ENCODE measurements around the gene LYPD6B.

LYPD6B gene

DNA sequence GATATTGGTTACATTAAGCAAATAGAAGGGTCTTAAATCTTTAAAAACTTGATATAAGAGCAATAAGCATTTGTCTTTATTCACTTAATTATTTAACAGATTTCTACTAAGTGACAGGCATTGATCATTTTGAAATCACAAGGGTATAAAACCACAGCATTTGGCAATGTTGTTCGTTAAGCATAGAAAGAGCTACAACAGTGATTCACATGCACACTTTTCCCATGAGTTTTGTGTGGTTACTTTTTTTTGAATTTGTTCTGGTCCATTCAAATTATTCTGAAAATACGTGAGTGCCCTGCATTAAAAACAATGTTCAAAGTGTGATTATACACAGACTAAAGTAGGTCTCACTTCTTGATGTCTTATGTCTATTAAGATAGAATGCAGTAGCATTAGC is 52.2 kb downstream of the LYPD6B start:
- Mint-ChIP-seq H3K9me3 (no peaks in the 10 kb centered on the region), H3K36me3 (ENCODE audit: low read depth) (no peaks in the 10 kb centered on the region), H3K4me3 (no peak overlapping the region), H3K27ac (no peak overlapping the region), H3K27me3 (peaks cover 37% of the 10 kb centered on the region), H3K4me1 (ENCODE audit: low read depth) (no peaks in the 10 kb centered on the region)

DNA sequence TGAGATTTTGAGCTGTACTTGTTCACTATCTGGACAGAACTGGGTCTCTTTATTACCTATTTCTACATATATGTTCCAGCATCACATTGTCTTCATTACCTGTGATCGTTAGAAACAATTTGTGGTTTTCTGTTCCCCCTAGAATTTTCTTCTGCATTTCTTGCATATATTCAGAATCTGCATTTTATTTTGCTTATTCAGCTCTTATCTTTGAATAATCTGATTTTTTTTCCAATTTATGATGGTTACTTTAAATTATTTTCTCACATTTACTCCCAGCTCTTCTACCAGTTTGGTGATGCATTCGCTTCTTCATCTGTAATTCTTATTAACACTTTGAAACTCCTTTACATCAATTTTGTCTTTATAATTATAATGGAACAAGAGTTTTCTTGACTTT is 55.1 kb downstream of the LYPD6B start:
- H3K27ac Mint-ChIP-seq, result no peak overlapping the region
- peaks cover 27% of the 10 kb centered on the region for H3K27me3 Mint-ChIP-seq
- no peaks in the 10 kb centered on the region for H3K4me1 Mint-ChIP-seq (ENCODE audit: low read depth)

DNA sequence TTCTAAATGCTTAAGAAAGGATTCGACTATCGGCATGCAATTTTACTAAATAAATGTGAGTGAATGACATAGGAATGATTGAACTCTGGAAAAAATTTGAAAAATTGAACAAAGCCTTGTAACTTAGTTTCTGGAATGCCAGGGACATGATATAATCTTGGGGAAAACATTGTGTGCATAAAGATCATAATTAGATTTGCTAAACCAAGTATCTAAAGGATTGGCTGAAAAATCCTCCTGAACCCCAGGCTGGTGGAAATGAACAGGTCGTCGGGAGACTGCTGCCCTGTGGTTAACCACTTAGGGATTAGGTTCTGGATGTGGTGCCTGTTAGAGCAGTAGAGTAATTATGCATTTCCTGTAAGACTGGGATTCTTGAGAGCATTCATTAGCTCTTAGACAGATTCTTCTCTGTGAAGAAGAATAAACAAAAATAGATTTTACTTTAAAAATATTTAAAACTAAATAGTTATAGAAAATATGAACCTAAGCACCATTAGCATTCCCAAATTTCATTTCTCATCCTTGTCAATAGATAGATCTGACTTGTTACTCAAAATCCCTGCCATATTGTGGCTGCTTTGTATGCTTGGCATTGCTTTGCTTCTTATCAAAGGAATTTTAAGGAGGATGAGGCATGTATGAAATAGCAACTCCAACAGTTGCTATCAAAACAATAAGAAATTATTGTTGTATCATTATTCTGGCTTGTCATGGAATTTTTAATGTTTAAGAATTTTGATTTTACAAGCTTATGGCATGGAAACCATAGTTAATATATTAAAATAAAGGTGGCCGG is 55.9 kb downstream of the LYPD6B start:
- Mint-ChIP-seq H3K27ac (no peak overlapping the region), H3K9me3 (no peaks in the 10 kb centered on the region), H3K27me3 (peaks cover 23% of the 10 kb centered on the region), H3K4me1 (ENCODE audit: low read depth) (no peaks in the 10 kb centered on the region), H3K4me3 (no peak overlapping the region), H3K36me3 (ENCODE audit: low read depth) (no peaks in the 10 kb centered on the region)

More for the DNA sequence above, 55.1 kb downstream of the LYPD6B start:
- Mint-ChIP-seq H3K9me3 (no peaks in the 10 kb centered on the region), H3K36me3 (ENCODE audit: low read depth) (no peaks in the 10 kb centered on the region), H3K4me3 (no peak overlapping the region)

DNA sequence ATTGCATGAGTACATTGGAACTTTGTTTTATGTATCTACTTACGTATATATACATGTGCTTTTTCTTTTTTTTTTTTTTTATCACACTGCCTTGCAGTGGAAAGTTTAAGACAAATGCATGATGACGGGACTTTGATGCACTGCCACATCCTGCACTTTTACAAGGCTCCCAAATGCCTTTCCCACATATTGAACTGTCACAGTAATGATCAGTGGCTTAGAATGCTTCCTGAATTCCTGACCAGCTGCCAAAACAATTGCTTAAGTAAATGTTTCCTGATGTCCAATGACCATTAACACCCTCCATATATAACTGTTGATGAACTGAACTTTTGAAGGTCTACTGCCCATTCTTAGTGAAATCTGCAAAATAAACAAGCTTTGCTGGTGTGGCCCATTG is 60.2 kb downstream of the LYPD6B start:
- no peak overlapping the region for H3K27ac Mint-ChIP-seq
- H3K4me1 Mint-ChIP-seq (ENCODE audit: low read depth), result no peaks in the 10 kb centered on the region
- H3K9me3 Mint-ChIP-seq, result no peaks in the 10 kb centered on the region
- H3K27me3 Mint-ChIP-seq, result peaks cover 13% of the 10 kb centered on the region
- H3K36me3 Mint-ChIP-seq (ENCODE audit: low read depth), result no peaks in the 10 kb centered on the region
- no peak overlapping the region for H3K4me3 Mint-ChIP-seq

DNA sequence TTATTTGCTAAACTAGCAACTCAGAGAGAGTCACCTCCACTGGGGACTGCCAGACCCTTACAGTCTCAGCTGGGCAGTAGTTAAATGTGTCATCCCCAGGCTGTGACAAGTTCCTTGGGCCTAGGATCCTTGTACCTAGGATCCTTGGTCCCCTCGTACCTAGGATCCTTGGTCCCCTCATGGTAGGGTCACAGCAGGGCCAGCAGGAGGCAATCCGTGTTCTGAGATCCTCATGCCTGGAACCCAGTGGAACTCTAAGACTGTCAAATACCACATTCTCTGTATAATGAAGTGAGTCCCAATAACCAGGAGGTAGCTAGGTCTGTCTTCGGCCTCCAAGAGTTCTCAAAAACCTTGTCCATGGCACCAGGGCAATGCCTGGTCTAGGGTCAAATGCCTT is 60.8 kb downstream of the LYPD6B start:
- no peaks in the 10 kb centered on the region for H3K36me3 Mint-ChIP-seq (ENCODE audit: low read depth)
- H3K4me1 Mint-ChIP-seq (ENCODE audit: low read depth), result no peaks in the 10 kb centered on the region
- H3K9me3 Mint-ChIP-seq, result no peaks in the 10 kb centered on the region
- peaks cover 13% of the 10 kb centered on the region for H3K27me3 Mint-ChIP-seq
- no peak overlapping the region for H3K27ac Mint-ChIP-seq
- no peak overlapping the region for H3K4me3 Mint-ChIP-seq

- Mint-ChIP-seq H3K36me3 (ENCODE audit: low read depth) (no peaks in the 10 kb centered on the region), H3K4me1 (ENCODE audit: low read depth) (no peaks in the 10 kb centered on the region), H3K4me3 (no peak overlapping the region), H3K9me3 (peaks cover 4% of the 10 kb centered on the region), H3K27ac (no peak overlapping the region), H3K27me3 (peaks cover 8% of the 10 kb centered on the region)
Measured at GRCh38 chr2:149100739-149101699, 62.5 kb downstream of the LYPD6B start.

- no peak overlapping the region for H3K4me3 Mint-ChIP-seq
- peaks cover 6% of the 10 kb centered on the region for H3K27me3 Mint-ChIP-seq
- no peaks in the 10 kb centered on the region for H3K36me3 Mint-ChIP-seq (ENCODE audit: low read depth)
- peaks cover 4% of the 10 kb centered on the region for H3K9me3 Mint-ChIP-seq
- H3K4me1 Mint-ChIP-seq (ENCODE audit: low read depth), result no peaks in the 10 kb centered on the region
- no peak overlapping the region for H3K27ac Mint-ChIP-seq
Measured at GRCh38 chr2:149101818-149102217, 63.3 kb downstream of the LYPD6B start.

DNA sequence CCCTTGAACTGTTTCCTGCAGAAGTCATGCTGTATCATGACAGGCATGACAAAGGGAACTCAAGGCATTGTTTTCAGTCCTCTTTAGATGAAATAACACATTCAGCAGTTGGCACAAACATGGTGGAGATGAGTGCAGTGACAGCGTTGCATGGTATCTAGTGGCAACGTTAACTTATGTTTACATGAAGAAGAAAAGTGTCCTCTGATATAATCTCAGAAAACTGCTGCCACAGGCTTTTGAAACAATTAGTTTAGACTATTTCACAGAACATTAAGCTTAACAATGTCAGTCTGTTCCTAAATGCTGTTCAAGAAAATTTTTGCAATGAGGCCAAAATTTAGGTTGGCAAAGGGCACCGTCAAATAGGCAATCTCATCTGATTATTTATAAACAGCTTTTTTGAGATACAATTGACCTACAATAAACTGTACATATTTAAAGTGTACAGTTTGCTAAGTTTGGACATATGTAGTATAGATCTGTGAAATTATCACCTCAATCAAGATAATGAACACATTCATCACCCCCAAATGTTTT is 64.7 kb downstream of the LYPD6B start:
- Mint-ChIP-seq H3K36me3 (ENCODE audit: low read depth) (no peaks in the 10 kb centered on the region), H3K9me3 (peaks cover 15% of the 10 kb centered on the region), H3K27me3 (peaks cover 17% of the 10 kb centered on the region), H3K4me3 (no peak overlapping the region), H3K27ac (no peak overlapping the region), H3K4me1 (ENCODE audit: low read depth) (no peaks in the 10 kb centered on the region)

- Mint-ChIP-seq H3K9me3 (peaks cover 20% of the 10 kb centered on the region), H3K4me3 (no peak overlapping the region), H3K27ac (no peak overlapping the region), H3K27me3 (peaks cover 23% of the 10 kb centered on the region), H3K4me1 (ENCODE audit: low read depth) (no peaks in the 10 kb centered on the region), H3K36me3 (ENCODE audit: low read depth) (no peaks in the 10 kb centered on the region)
Measured at GRCh38 chr2:149104221-149104620, 65.7 kb downstream of the LYPD6B start.

DNA sequence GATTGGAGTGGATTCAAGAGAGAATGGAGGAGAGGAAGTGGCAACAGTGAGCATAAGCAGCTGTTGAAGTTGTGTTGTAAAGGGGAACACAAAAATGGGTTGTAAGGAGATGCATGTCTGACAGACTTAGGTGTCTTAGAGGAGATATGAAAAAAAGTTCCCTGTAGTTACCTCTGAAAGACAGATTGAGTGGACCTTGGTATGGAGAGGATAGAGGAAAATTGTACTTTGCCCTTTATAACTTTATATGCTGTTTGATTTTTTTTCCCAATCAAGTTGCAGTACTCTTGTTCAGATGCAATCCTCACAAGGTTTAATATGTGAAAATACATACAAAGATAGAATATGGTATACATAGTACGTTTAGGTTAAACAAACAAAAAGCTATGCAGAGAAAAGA is 73.6 kb downstream of the LYPD6B start:
- H3K27me3 Mint-ChIP-seq, result peaks cover 32% of the 10 kb centered on the region
- H3K36me3 Mint-ChIP-seq (ENCODE audit: low read depth), result no peaks in the 10 kb centered on the region
- no peaks in the 10 kb centered on the region for H3K4me1 Mint-ChIP-seq (ENCODE audit: low read depth)
- no peak overlapping the region for H3K4me3 Mint-ChIP-seq
- peaks cover 18% of the 10 kb centered on the region for H3K9me3 Mint-ChIP-seq
- no peak overlapping the region for H3K27ac Mint-ChIP-seq

DNA sequence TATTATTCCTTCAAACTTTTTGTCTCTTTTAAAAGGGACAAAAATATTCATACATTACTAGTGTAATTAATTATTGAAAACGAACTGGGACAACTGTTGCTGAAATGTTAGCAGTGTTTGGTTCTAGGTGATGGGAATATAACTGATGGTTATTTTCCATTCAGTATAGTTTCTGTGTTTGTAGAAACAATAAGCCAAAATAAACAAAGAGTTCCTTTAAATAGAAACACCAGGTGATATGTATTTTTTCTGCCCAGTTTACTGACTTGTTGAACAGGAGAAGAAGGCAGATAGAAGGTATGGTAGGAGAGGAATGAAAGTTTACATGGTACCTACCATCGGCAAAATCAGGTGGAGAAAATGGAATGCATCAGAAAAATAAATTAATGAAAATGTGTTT is 74.2 kb downstream of the LYPD6B start:
- no peaks in the 10 kb centered on the region for H3K36me3 Mint-ChIP-seq (ENCODE audit: low read depth)
- peaks cover 26% of the 10 kb centered on the region for H3K27me3 Mint-ChIP-seq
- no peaks in the 10 kb centered on the region for H3K4me1 Mint-ChIP-seq (ENCODE audit: low read depth)
- peaks cover 11% of the 10 kb centered on the region for H3K9me3 Mint-ChIP-seq
- no peak overlapping the region for H3K4me3 Mint-ChIP-seq
- no peak overlapping the region for H3K27ac Mint-ChIP-seq

DNA sequence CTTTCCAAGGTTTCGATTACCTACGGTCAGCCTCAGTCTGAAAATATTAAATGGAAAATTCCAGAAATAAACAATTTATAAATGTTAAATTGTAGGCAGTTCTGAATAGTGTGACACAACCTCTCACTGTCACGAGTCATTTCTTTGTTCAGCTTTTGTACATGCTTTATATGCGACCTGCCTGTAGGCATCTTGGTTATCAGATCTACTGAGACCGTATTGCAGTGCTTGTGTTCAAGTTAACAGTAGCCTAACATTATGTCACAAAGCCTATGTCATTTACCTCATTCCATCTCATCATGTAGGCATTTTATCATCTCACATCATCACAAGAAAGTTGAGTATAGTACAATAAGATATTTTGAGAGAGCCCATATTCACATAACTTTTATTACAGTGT is 77.3 kb downstream of the LYPD6B start:
- Mint-ChIP-seq H3K9me3 (peaks cover 4% of the 10 kb centered on the region), H3K4me1 (ENCODE audit: low read depth) (no peaks in the 10 kb centered on the region), H3K27ac (no peak overlapping the region), H3K4me3 (no peak overlapping the region), H3K27me3 (peaks cover 22% of the 10 kb centered on the region), H3K36me3 (ENCODE audit: low read depth) (no peaks in the 10 kb centered on the region)

- Mint-ChIP-seq H3K27me3 (peaks cover 21% of the 10 kb centered on the region), H3K4me1 (ENCODE audit: low read depth) (no peaks in the 10 kb centered on the region), H3K9me3 (peaks cover 4% of the 10 kb centered on the region), H3K4me3 (no peak overlapping the region), H3K27ac (no peak overlapping the region), H3K36me3 (ENCODE audit: low read depth) (no peaks in the 10 kb centered on the region)
Measured at GRCh38 chr2:149119368-149119767, 80.9 kb downstream of the LYPD6B start.

DNA sequence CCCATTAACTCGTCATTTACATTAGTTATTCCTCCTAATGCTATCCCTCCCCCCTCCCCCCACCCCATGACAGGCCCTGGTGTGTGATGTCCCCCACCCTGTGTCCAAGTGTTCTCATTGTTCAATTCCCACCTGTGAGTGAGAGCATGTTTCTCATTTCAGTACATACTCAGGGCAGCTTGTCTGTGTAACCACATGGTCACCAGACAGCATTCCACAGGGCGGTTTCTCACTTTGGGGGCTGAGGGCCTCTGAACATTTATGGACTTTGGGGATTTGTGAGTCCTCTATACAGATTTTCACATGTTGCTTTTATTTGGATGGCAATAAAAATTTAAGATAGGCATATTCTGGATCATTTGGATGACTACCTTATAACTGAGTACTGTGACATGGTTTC is 84.0 kb downstream of the LYPD6B start:
- Mint-ChIP-seq H3K4me3 (no peak overlapping the region), H3K36me3 (ENCODE audit: low read depth) (no peaks in the 10 kb centered on the region), H3K4me1 (ENCODE audit: low read depth) (no peaks in the 10 kb centered on the region), H3K27me3 (peaks cover 16% of the 10 kb centered on the region), H3K27ac (no peak overlapping the region), H3K9me3 (no peaks in the 10 kb centered on the region)
